Stimulated activated CD8-positive, alpha-beta memory T cell treated with anti-CD3 and anti-CD28 coated beads, Interleukin-7, amount 100 ng/mL, for 24 hours (primary cell): ENCODE results near the gene UBE2Q1.

Experiments
- DNase-seq: peaks from one replicate; pipeline ENCODE4 v3.0.0-alpha.2; 2020; ENCODE audit warnings: low read depth

UBE2Q1 gene

DNA sequence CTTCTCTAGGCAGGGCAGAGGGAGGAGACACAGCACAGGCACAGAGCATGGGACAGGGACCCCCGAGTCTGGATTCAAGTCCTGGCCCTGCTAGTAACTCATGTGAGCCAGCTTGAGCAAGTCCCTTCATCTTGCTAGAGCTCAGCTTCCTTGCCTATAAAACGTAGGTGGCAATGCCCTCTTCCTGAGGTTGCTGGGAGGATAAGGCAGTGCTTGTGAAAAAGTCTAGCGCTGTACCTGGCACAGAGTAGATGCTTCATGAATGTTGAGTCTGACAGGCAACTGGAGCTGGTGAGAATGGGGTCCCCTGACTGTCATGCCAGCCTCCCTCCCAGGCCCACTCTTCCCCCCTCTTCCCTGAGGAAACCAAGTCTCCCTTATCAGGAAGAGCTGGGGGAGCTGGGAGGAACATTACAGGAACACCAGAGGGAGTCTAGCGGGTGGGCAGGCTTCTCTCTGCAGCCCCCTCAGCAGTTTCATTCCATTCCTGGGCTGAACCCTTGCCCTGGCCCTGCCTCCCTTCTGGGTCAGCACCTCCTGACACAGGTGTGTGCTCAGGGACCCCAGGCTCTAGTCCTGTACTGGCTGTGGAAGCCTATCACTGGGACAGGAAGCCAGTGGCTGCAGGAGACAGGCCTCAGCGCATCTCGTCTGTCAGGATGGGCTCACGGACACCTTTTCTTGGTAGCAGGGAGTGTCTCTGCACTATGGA, 19.0 kb upstream of the UBE2Q1 start:
- no peak for DNase-seq

DNA sequence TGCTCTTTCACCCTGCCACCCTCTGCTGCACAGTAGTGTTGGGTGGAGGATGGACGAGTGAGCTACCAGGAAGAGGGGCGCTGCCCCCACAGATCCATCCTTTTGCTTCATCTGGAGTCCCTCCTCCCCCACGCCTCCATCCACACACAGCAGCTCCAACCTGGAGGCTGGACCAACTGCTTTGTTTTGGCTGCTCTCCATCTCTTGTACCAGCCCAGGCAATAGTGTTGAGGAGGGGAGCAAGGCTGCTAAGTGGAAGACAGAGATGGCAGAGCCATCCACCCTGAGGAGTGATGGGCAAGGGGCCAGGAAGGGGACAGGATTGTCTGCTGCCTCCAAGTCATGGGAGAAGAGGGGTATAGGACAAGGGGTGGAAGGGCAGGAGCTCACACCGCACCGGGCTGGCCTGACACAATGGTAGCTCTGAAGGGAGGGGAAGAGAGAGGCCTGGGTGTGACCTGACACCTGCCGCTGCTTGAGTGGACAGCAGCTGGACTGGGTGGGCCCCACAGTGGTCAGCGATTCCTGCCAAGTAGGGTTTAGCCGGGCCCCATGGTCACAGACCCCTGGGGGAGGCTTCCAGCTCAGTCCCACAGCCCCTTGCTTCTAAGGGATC, 17.6 kb upstream of the UBE2Q1 start:
- no peak for DNase-seq

DNA sequence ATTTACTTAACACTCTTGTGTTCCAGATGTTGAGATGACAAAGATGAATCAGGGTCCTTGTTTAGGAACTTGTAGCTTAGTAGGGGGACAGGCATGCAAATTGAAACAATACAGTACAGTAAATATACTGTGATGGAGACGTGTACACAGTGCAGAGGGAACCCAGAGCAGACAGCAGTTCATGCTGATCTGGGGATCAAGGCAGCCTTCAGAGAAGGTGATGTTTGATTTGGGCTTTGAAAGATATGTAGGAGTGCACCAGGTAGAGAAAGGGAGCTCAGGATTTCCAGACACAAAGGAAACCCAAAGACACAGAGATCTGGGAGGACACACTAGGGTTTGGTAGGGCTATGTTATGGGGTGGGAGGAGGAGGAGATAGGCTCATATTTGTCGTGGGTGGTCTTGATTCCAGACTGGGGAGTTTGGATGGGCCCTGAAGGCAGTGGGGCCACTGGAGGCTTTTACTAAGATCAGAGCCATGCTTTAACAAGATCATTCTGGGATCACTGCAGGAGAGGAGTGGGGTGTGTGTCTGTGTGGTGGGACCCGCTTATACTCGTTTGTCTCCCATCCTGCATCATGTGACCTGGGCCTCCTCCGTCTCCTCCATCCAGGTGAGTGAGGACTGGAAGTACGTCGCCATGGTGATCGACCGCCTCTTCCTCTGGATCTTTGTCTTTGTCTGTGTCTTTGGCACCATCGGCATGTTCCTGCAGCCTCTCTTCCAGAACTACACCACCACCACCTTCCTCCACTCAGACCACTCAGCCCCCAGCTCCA, 16.9 kb upstream of the UBE2Q1 start:
- no peak for DNase-seq

DNA sequence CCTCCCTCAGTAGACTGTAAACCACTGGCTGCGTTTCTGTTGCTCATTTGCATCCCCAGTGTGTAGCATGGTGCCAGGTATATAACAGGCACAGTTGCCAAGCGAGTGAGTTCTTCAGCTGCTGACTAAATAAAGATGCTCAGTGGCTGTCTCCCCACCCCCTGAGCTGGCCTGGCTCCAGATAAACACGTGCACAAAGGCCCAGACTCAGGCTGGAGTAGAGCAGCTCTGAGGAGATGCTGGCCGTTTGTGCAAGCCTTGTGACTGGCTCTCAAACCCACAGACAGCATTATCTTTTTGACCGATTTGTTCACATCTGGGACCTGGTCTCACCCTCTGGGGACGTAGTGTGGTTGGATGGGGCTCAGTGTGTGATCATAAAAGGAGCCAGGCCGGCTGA, 16.3 kb upstream of the UBE2Q1 start:
- no peak for DNase-seq

DNA sequence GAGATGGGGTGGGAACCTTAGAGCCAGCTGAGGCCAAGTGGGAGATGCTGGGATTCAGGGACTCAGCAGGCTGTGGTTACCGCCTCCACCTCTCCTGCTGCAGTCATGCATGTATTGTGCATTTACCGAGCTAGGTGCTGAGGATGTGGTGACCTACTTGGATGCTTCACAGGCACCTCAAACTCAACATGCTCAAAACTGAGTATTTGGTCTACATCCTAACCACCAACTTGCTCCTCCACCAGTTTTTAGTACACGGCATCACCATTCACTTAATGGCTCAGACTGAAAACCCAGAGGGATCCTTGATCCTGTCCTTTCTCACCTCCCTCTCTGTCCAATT, 14.7 kb upstream of the UBE2Q1 start:
- DNase-seq: no peak

DNA sequence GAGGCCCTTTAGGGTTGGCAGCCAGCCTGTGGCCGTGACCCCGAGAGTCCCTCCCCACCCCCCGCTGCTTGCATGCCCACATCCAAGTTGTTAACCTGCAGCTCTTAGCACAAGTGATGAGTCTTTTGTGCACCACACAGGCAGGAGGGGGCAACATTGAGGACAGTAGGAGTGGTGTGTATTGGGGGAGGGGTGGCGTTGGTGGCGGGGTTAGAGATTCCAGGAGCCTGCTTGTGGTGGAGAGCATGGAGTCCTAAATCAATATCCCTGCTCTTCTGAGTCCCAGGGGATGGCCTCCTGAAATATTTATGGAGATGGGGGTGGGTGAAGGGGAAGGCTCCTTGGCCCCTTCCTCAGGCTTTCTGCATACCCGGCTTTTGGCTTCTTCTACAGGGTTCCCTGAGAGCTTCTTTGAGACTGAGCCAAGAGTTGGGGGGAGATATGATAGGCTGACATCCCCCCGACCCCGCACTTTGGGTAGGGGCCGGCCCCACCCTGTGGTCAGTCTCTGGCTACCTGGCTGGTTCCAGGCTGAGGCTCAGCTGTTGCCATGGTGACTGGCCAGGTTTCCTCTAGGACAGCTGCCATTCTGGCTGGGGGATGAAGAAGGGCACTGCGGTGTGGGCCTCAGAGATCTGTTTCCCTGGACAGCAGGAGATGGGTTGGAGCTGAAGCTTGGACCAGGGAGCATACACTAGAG, 14.2 kb upstream of the UBE2Q1 start:
- no peak for DNase-seq

DNA sequence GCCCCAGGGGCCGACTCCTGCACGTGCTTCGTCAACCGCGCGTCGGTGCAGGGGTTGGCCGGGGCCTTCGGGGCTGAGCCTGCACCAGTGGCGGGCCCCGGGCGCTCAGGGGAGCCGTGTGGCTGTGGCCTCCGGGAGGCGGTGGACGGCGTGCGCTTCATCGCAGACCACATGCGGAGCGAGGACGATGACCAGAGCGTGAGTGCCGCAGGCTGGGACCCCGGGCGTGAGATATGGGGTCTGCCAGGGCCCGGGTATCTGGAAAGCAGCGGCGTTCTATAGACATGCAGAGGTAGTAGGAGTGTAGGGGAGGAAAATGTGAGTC, 13.5 kb upstream of the UBE2Q1 start:
- DNase-seq: no peak

DNA sequence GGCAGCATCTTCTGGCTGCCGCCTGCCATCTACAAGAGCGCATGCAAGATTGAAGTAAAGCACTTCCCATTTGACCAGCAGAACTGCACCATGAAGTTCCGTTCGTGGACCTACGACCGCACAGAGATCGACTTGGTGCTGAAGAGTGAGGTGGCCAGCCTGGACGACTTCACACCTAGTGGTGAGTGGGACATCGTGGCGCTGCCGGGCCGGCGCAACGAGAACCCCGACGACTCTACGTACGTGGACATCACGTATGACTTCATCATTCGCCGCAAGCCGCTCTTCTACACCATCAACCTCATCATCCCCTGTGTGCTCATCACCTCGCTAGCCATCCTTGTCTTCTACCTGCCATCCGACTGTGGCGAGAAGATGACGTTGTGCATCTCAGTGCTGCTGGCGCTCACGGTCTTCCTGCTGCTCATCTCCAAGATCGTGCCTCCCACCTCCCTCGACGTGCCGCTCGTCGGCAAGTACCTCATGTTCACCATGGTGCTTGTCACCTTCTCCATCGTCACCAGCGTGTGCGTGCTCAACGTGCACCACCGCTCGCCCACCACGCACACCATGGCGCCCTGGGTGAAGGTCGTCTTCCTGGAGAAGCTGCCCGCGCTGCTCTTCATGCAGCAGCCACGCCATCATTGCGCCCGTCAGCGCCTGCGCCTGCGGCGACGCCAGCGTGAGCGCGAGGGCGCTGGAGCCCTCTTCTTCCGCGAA, 12.9 kb upstream of the UBE2Q1 start:
- no peak for DNase-seq

DNA sequence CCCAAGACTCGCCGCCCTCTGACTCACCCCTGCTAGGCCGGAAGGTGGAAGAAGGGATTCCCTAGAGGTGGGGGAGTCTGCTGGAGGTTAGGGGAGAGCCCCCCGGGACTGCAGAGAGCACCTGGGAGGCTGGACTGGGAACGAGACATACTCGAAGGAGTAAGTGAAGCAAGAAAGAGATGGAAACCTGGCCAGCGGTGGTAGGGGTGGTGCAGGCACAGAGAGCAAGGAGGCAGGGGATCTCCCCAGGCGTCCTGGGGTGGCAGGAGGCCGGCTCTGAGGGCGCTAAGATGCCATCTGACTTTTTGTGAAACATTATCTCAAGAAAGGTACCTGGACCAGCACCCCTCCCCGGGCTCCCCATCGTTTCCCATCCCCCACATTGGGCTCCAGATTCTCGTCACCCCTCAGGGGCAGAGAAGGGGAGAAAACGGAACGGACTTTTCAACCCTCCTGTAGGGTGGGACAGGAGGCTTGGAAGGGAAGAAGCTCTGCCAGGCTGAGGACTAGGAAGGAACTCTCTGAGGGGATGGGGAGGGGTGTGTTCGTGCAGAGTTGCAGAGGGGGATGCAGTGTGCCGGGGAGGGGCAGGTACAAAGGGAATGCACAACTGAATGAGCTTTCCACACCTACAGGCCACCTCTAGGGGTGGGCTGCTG, 9.8 kb upstream of the UBE2Q1 start:
- no peak for DNase-seq

DNA sequence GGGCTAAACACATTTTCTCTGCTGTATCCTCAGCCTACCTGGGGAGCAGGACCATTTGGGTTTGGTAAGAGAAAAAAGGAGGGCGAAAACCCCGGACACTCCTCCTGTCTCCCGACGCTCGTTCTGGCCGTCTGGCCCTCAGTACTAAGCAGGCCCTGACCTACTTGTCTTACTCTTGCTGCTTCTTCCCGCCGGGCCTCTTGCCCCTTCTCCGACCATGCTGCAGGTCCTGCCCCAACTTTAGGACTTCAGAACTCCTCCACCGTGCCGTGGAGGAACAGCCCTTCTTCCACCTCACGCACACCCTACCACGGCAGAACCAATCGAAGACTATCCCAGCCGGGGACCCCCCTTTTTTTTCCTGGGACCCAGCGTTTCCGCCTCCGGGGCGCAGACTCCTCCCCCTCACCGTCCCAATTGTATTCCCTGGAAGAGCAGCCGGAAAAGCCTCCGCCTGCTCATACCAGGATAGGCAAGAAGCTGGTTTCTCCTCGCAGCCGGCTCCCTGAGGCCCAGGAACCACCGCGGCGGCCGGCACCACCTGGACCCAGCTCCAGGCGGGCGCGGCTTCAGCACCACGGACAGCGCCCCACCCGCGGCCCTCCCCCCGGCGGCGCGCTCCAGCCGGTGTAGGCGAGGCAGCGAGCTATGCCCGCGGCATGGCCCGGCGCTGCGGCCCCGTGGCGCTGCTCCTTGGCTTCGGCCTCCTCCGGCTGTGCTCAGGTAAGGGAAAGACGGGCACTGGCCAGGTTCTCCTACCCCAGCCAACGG, 9.1 kb upstream of the UBE2Q1 start, which contains the start of gene CHRNB2:
Gene CHRNB2 (plus strand): TSS at position 393 of the 771 bp plus-strand sequence. CDS start 267 bp downstream, at position 660.
- peak; percentile 32 for DNase-seq

DNA sequence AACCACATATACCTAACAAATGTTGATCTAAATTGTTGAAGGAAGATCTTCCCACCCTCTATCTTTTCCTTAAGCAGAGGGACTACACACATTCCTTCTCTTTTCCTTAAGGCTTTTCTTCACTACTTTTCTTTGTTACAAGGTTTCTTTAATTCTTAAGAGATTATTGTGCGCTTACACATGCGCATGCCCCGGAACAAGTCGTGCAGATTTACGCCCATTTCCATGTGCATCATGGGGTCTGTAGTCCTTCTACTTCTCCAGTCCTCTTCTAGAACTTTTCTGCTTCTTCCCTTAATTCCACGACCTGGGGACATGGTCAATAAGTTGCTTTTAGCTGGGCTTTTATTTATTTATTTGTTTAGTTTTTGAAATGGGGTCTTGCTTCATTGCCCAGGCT, 7.4 kb upstream of the UBE2Q1 start:
- DNase-seq: no peak

DNA sequence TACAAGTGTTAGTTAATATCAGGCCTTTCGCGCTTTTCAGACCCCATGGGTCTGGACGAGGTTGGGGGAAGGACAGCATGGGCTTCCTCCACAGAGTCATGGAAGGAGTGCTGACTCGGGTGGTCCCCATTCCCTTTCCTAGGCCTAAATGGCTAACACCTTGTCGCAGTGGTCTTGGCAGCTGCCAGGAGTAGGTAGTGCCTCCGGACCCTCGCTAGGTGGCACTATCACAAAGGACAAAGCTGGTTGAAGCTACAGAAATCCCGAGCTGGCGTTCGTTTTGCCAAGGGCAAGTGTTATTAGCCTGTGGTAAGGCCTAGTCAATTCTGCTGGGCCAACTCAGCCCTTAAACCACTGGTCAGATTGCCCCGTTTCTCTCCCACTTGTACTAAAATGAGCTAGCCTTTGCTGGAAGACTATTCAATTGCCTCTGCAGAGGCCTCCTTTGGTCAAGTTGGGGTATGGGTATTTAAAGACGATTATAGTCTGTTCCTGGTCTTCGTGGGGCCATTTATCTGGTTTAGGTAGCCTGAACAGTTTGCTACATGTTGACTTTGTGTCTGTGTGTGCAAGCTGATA, 1.1 kb upstream of the UBE2Q1 start:
- peak; percentile 58 for DNase-seq

DNA sequence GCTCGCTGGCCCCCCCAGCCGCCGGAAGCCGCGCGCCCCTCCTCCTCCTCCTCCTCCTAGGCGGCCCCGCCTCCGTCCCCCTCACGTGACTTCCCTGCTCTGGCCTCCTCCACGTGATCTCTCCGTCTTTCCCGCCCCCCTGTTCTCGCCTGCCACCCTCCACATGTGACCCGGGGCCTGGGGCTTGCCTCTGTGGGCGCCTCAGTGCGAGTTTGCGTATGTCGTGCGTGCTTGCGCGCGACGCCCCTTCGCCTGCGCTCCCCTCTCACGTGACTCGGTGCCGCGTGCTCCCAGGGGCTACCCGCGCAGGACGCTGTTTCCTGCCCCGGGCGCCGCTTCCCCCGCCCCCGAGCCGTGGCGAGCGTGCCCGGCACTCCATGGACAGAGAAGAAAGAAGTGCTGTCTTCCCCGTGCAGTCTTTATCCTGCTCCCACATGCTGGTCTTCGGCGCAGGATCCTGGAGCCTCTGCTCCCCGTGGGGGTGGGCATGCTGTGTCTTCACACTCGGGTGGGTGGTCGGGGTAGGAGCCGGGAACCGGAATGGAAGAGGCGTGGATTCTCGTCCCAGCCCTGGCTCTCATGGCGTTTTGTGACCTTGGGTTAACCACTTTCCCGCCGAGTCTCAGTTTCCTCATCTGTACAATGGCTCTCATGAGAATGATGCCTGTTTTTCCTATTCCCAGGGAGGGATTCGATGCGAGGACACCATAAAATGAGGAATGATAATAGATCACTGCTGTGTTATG, 431 bp upstream of the UBE2Q1 start:
- peak; percentile 99 for DNase-seq

DNA sequence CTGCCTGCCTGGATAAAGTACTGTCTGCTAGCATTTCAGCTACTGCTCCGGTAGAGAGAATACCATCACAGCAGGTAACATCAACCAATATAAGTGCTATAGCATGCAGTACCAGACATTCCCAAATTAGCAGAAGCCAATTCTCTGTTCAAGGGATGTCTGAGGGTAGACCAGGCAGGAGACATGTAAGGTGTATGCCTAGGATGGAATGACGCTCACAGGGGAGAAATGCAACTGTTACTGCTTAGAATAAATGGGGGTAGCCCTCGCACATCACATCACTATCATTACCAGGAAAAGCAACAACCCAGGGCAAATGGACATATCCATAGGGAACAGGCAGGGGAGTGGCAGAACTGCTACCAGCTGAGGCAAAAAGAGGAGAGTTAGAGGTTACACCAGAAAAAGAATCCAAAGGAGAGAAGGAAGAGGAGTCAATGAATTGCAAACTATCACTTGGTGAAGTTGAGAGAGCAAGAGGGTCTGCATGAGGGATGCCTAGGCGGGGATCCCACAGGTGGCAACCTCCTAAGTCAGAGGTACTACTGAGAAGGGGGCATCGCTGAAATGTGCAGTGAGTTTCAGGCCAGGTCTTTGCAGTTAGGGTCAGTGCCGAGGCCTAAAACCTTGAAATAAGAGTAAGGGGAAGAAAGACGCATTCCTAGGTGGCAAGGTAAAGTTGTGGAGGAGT, 1.1 kb downstream of the UBE2Q1 start:
- no peak for DNase-seq

DNA sequence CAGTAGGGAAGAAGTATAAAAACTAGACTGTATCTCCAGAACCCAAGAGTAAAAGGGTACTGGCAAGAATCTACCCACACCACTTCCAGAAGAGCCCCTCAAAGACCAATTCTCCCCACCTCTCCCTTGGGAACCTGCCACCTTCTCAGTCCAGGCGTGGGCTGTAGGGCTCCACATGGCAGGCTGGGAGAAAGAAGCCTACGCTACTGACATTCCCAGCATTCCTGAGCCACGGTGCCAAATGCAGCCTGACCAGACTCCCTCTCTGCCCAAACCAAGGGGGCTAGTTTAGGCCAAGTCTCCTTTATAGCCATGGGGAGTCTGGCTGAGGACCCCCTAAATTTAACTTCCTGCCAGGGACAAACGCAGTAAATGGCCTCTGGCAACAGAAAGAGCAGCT, 2.0 kb downstream of the UBE2Q1 start:
- DNase-seq: no peak

DNA sequence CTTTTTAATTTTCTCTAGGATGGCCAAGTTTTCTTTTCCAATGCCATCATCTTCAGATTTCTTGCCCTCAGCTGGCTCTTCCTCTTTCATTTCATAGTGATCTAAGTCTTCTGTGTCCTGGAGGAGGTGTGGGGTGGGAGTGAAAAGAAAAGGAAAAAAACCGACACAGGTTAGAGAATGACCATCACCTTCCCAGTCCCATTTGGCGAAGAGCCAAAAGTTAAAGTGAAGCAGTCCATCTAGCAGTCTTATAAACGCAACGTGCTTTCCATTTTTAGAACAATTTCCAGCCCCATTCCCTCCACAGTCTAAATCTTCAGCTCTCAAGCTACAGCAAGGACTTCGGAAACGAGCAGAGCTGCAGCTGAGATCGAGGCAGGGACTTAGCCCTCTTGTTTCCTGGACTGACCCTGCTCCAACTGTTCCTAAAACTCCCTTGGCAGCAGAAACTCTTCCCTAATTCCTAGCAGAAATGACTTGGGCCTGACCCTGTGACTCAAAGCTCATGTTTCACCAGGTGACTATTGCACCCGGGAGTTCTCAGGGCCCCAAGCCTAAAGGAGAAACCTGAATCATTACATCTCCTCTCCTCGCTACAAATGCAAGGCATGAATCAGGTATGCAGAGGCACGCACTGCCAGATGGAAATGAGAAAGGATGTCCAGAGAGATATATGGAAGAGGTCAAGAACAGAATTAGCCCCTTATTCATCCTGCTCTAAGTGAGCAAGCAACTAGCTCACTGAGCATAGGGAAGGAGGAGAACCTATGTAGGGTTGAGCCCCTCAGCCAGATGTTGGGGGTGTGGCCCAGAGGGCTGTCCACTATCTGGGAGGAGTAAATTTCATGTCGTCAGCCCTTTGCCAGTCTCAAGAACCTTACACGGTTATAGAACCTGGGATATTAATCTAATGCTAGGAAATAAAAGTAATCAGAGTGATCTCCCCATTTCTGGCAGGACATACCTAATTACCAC, 5.1 kb downstream of the UBE2Q1 start:
- DNase-seq: no peak

DNA sequence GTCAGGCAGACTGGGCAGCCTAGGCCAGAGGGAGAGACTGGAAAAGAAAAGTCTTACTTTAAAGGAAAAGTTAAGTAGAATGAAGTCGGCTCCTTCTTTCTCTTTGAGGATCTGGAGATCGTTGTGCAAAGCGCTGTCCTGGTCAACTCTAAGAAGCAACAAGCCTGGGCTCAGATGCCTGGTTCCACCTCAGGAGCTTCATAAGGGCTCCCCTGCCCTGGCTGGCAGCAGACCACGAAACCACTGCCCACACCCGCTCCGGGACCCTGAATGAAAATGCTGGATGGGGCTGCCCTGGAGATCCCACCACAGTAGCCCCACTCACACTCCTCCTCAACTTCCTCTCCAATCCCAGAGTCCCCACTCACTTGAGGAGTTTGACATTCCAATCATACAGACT, 6.4 kb downstream of the UBE2Q1 start:
- DNase-seq: no peak

DNA sequence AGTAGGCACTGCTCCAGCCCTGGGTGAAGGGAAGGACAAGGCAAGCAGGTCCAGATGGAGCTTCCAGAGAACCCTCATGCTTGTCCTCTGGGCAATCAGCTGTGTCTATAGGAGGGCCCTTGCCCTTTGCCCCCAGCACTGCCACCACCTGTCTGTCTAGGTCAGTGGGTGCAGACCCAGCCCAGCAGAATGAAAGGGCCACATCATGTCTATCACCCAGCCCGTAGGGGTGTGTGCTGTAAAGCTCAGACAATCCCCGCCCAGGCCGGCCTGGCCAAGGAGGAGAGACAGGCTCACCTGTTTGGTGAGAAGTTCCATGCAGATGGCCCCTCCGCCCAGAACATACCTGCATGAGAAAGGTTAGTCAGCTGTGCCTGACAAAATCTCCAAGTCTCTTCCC, 7.0 kb downstream of the UBE2Q1 start:
- no peak for DNase-seq
